Fibroblast of pulmonary artery (primary cell): ENCODE data around the gene DOCK10.

Source experiments
- DNase-seq: peaks from one replicate; pipeline ENCODE4 v3.0.0-alpha.2; 2010; ENCODE audit warnings: low read depth
- H3K4me3 ChIP-seq: replicated peaks from 2 replicates; pipeline ENCODE4 v1.5.1; 2011; ENCODE audit warnings: low read depth, mild to moderate bottlenecking, control low read depth, low read length, moderate library complexity
- TF ChIP-seq, protein P1 (sequence below): IDR thresholded peaks from 2 replicates; pipeline ENCODE4 v1.5.1; 2011; ENCODE audit warnings: mild to moderate bottlenecking, control low read depth, low read length, inconsistent platforms; ENCODE audit errors: missing control alignments

The DOCK10 gene

DNA sequence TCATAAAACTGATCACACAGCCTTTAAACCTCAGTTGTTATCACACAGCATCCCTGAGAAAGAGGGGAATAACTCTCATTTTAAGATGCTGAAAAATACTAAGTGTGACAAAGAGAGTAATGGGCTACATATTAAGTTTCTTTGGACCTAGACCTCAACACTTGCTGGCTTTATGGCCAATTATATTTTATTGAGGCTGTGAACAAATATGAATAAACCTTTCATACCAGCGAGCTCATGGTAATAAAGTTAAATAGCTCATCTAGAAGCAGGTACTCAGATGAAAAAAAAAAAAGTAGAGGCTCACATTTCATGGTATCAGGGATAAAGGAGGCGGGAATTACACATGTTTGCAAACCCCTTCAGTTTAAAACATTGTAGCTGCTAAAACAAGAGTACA is 75.7 kb downstream of the DOCK10 start:
- DNase-seq = no peak
- TF ChIP-seq, protein P1, sequence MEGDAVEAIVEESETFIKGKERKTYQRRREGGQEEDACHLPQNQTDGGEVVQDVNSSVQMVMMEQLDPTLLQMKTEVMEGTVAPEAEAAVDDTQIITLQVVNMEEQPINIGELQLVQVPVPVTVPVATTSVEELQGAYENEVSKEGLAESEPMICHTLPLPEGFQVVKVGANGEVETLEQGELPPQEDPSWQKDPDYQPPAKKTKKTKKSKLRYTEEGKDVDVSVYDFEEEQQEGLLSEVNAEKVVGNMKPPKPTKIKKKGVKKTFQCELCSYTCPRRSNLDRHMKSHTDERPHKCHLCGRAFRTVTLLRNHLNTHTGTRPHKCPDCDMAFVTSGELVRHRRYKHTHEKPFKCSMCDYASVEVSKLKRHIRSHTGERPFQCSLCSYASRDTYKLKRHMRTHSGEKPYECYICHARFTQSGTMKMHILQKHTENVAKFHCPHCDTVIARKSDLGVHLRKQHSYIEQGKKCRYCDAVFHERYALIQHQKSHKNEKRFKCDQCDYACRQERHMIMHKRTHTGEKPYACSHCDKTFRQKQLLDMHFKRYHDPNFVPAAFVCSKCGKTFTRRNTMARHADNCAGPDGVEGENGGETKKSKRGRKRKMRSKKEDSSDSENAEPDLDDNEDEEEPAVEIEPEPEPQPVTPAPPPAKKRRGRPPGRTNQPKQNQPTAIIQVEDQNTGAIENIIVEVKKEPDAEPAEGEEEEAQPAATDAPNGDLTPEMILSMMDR = no peak
- no peak overlapping the region for H3K4me3 ChIP-seq

DNA sequence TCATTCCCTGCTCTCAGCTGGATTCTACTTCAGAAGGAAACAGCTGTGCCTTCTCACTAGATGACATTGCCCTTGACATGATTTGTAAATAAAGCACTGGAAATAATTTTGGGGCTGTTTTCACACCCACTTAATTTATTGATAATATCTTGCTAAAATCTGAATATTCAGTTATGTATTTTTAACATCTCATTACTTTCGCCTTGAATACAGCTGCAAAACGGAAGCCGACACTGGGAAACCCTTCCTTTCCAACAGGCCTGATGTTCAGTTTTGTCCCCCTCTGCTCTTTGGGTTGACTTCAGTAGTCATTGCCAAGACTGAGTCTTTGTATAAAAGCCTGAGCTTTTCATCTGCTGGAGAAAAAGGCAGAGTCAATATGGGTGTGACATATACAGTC is 82.7 kb downstream of the DOCK10 start:
- DNase-seq = no peak
- no peak overlapping the region for H3K4me3 ChIP-seq
- TF ChIP-seq, protein P1 = no peak

DNA sequence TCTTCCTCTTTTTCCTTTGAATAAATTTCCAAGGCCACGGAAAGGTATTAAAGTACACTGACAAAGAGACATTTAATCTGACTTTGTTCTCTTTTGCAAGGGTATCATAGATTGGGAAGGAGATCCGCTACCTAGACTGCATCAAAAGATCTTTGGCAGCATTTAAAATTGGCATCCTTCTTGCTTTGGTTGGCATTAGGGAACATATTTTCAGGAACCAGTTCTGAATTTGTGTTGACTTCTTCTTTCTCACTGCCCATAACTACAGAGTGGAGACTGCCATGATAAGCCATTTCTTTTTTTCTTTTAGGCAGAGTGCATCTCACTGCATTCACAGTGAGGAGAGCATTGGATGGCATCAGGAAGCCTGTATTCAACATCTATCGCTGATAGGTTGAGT is 83.4 kb downstream of the DOCK10 start:
- TF ChIP-seq, protein P1 = no peak
- no peak for DNase-seq
- H3K4me3 ChIP-seq = no peak overlapping the region

DNA sequence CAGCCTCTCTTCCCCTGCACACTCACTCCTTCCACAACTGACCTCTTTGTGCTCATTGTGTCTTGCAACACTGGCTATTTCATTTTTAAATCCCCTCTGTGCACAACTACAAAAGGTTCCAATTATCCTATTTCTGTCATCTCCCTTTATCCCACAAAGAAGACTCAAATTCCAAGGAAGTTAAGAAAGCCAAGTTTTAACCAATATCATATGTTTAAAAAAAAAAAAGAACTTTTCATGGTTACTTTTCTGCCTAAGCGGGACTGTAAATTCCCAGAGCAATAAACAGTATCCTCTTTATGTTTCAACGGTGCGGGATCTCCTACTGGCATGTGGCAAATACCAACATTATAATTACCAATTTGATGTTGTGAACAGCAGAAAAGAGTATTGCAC is 83.8 kb downstream of the DOCK10 start:
- no peak overlapping the region for H3K4me3 ChIP-seq
- TF ChIP-seq, protein P1 = no peak
- no peak for DNase-seq

DNA sequence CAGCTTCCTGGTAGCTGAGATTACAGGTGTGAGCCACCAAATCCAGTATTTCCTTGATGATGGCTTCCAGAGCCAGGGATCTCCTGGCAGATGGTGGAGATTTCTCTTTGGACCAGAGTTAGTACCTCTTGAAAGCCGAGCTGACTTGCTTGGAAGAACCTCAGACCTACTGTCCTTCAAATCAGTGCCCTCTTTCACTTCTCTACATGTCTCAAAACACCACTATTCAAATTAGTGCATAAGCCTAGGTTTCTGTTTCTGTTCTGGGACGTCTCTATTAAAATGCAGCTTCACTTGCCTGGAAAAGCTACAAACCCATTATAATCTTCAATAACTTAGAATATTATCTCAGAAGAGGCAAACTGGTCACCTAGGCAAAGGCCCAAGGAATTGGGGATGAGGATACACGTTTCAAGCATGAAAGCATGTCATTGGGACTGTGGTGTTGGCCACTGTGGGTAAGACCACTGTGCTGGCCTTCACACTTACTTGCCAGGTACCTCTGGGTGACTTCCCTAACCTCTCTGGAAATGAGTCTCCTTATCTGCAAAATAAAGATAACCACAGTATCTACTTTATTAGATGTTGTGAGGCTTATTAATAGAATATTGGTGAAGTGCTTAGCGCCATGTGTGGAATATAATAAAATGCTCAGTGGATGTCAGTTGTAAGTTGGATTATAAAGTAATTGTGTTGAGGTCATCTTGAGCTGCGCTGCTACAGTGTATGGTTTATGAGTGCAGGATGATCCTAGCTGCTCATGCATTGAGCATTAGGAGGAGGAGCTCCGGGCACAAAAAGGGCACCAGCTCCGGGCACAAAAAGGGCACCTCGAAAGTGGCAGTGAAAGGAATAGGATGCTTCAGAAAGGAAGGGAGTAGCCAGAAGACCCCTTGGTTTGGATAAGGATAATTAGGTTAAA is 84.5 kb downstream of the DOCK10 start:
- no peak for DNase-seq
- no peak overlapping the region for H3K4me3 ChIP-seq
- TF ChIP-seq, protein P1 = no peak

DNA sequence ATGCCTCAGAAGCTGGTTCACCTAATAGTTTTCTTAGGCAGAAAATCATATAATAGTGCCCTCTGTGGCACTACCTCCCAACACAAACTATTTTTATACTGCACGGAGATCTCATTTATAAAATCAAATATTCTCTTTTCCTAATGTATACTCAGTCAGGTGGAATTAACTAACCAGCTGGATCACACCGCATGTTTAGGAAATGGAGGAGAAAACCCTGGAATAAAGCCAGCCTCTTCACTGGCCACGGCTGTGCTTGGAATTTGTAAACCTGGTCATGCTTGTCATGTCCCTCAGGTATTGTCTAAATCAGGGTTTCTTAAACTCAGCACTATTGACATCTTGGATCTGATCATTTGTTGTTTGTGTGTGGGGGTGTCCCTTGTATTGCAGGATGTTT is 85.6 kb downstream of the DOCK10 start:
- TF ChIP-seq, protein P1 = no peak
- H3K4me3 ChIP-seq = no peak overlapping the region
- DNase-seq = no peak

DNA sequence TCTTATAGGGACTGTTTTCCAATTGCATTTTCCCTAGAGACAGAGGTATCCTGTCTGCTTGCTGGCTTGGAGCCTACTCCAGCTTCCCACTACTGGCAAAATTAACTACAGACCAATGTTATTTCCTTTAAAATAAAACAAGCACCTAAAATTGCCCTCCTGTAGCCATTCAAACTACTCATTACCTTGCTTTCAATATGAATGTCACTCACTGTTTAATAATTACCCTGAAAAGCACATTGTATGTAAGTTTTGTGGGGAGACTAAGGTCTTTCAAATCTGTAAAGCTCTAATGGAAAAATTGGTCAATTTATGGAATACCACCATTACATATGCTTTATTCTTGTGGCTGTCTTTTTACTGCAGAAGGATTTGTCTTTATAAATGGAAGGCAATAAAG is 87.3 kb downstream of the DOCK10 start:
- no peak for DNase-seq
- no peak overlapping the region for H3K4me3 ChIP-seq
- TF ChIP-seq, protein P1 = no peak
